GM18499 (cell line): ENCODE results near the gene CFAP20DC.

ENCODE experiments used
- ATAC-seq: cut with Tn5 transposase; IDR thresholded peaks from one replicate; pipeline ENCODE4 v1.9.1; 2021; ENCODE audit warnings: moderate number of reproducible peaks; ENCODE audit not compliant: insufficient read depth, unreplicated experiment

Gene CFAP20DC

GRCh38 chr3:59027607-59028006 is 22.2 kb downstream of the CFAP20DC start:
- no peak for ATAC-seq

GRCh38 chr3:59023612-59024011 is 26.2 kb downstream of the CFAP20DC start:
- no peak for ATAC-seq

- no peak for ATAC-seq
Observed at GRCh38 chr3:59017617-59017984, 32.2 kb downstream of the CFAP20DC start.

- no peak for ATAC-seq
Observed at GRCh38 chr3:59016930-59017616, 32.8 kb downstream of the CFAP20DC start.

GRCh38 chr3:59013611-59014010 is 36.2 kb downstream of the CFAP20DC start:
- no peak for ATAC-seq

- ATAC-seq = no peak
Observed at GRCh38 chr3:59006634-59007517, 42.9 kb downstream of the CFAP20DC start.

- no peak for ATAC-seq
Observed at GRCh38 chr3:59001675-59002074, 48.1 kb downstream of the CFAP20DC start.

- no peak for ATAC-seq
Observed at GRCh38 chr3:58999774-59000160, 50.1 kb downstream of the CFAP20DC start.

- no peak for ATAC-seq
Observed at GRCh38 chr3:58999134-58999773, 50.6 kb downstream of the CFAP20DC start.

- ATAC-seq = no peak
Observed at GRCh38 chr3:58998476-58999117, 51.2 kb downstream of the CFAP20DC start.

- ATAC-seq = no peak
Observed at GRCh38 chr3:58996730-58997129, 53.1 kb downstream of the CFAP20DC start.

- ATAC-seq = no peak
Observed at GRCh38 chr3:58994746-58995330, 55.0 kb downstream of the CFAP20DC start.

- no peak for ATAC-seq
Observed at GRCh38 chr3:58993547-58993946, 56.3 kb downstream of the CFAP20DC start.

GRCh38 chr3:58991623-58992022 is 58.2 kb downstream of the CFAP20DC start:
- no peak for ATAC-seq

GRCh38 chr3:58991026-58991425 is 58.8 kb downstream of the CFAP20DC start:
- ATAC-seq = no peak

GRCh38 chr3:58989955-58990354 is 59.9 kb downstream of the CFAP20DC start:
- no peak for ATAC-seq

- ATAC-seq = no peak
Observed at GRCh38 chr3:58989163-58989562, 60.7 kb downstream of the CFAP20DC start.

GRCh38 chr3:58988041-58988440 is 61.8 kb downstream of the CFAP20DC start:
- ATAC-seq = no peak

GRCh38 chr3:58986654-58987053 is 63.2 kb downstream of the CFAP20DC start:
- ATAC-seq = no peak

GRCh38 chr3:58979840-58980239 is 70.0 kb downstream of the CFAP20DC start:
- ATAC-seq = no peak
